Spleen (tissue), 7 donors: ENCODE results near the gene C6orf62.

Experiments used
- POLR2AphosphoS5 ChIP-seq, 3 donors: sonication (generic); formaldehyde crosslinking; IDR thresholded peaks; one replicate each; pipeline ENCODE4 v1.5.1; 2017; ENCODE audit warnings: antibody characterized with exemption in 3 of 3
- TF ChIP-seq, protein P1 (sequence below), 11 experiments: fragments of 200-600 bp in 7 of 11; fragments of 450-650 bp in 4 of 11; sonication (generic) in 4 of 11; IDR thresholded peaks in 8 of 11; conservative IDR thresholded peaks in 3 of 11; 1 replicate in 7 of 11; 2 replicates in 4 of 11; pipeline versions ENCODE4 v1.4.0 to v1.8.0; 2016 to 2021; ENCODE audit warnings: antibody characterized with exemption in 11 of 11, inconsistent platforms in 4 of 11, mild to moderate bottlenecking in 1 of 11
- donor health status: DM: no; HTN: no; CAD: no; lungs with moderate emphysema.
- donor health status: DM: no; HTN: no; CAD: no.
- donor health status: DM: no; HTN: no; CAD: no.

DNA sequence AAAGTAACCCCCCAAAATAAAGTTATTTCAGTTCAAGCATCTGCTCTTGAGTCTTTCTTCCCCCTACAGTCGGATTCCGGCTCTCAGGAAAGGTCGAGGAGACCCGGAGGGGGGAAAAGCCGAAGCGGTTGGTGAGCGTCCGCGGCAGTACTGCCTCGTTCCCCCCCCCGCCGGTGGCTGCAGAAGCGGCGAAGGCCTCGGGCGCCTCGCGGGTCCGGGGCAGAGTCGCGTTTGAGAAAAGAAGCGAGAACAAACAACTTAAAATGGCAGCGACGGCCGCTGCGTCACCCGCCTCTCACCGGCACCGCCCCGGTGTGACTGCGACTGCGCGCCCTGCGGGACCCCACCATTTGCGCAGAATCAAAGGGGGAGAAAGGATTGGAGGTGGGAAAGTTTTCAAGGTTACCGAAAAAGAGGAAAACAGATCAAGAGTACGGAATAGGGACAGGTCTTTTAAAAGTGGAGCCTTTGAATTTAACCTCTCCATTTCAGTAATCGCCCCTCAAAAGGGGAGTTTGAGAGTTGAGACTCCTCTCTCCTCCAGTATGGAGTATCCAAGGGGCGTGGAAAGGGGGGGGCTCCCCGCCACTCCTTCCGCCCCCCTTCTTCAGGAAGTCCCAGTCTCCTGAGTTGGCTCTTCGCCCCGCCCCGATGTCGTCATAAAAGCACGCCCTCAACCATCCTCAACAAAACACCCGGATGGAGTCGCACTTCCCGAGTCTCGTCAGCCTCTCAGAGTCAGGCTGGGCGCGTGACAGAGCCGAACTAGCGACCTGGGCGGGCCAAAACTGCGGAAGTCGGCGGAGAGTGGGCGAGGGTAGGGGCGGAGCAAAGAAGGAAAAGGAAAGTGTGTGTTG, 1.9 kb upstream of the C6orf62 start:
- TF ChIP-seq, protein P1, sequence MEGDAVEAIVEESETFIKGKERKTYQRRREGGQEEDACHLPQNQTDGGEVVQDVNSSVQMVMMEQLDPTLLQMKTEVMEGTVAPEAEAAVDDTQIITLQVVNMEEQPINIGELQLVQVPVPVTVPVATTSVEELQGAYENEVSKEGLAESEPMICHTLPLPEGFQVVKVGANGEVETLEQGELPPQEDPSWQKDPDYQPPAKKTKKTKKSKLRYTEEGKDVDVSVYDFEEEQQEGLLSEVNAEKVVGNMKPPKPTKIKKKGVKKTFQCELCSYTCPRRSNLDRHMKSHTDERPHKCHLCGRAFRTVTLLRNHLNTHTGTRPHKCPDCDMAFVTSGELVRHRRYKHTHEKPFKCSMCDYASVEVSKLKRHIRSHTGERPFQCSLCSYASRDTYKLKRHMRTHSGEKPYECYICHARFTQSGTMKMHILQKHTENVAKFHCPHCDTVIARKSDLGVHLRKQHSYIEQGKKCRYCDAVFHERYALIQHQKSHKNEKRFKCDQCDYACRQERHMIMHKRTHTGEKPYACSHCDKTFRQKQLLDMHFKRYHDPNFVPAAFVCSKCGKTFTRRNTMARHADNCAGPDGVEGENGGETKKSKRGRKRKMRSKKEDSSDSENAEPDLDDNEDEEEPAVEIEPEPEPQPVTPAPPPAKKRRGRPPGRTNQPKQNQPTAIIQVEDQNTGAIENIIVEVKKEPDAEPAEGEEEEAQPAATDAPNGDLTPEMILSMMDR (IDR thresholded peaks at IDR 0.05 in 8 of 11, conservative IDR thresholded peaks at IDR 0.05 in 3 of 11): peak in 3 of 11 experiments; percentile 5 to 29 (median 26)
- TF ChIP-seq POLR2AphosphoS5 (IDR thresholded peaks at IDR 0.05): peak; percentile 99 to 100 (median 100)
